ENCODE measurements around the gene C16orf54. TPM values are rescaled to one million over a fixed set of nuclear protein-coding genes. Genes with fewer than 3 reads are reported as not detected.

Gene C16orf54
- total RNA-seq, 3 donors from 2014 or later (not counting 1 experiment from before 2014, with no cell fraction given): 100.0 to 172 (median 146) TPM

DNA sequence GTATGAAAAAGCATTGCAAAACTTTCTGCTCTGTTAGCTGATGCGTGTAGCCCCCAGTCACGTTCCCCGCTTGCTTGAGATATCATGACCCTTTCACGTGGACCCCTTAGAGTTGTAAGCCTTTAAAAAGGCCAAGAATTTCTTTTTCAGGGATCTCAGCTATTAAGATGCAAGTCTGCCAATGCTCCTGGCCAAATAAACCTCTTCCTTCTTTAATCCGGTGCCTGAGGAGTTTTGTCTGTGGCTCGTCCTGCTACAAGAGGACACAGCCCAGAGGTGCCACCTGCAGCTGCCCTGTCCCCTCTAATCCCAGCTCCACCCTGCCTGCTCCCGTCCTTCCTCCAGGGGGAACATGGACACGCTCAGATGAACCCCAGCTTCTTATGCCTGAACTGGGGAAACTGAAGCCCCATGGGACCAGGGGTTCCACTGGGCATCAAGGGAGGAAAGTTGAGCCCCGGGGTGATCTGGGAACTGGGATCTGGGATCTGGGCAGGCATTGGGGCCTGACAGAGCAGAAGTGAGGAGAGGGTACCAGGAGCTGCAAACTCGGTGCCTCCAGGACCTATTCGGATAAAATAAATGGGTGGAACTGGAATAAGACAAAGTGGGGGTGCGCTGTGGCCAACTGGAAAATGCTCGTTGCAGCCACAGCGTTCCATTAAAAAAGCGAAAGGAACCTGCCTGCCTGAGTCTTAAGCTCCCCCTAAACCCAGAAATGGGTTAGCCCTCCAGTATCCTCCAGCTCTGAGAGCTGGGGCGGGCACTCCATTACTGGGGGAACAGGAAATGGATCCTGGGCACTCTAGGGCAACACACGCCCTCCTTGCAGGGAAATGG is 47.1 kb downstream of the C16orf54 start:
- no peak for DNase-seq
- Mint-ChIP-seq H3K4me3 (no peak overlapping the region), H3K27me3 (ENCODE audit: low read depth in 2 of 2) (peaks cover 0 to 3% of the 10 kb centered on the region in 2 donors), H3K27ac (peak overlapping the region in 1 of 2 donors; percentile 7), H3K9me3 (no peaks in the 10 kb centered on the region), H3K36me3 (no peaks in the 10 kb centered on the region), H3K4me1 (peaks cover 26 to 35% of the 10 kb centered on the region in 2 donors)
- 91% methylated on average over 17 of the region's 17 CpGs for WGBS (ENCODE audit: insufficient coverage)
- TF ChIP-seq, protein P1, sequence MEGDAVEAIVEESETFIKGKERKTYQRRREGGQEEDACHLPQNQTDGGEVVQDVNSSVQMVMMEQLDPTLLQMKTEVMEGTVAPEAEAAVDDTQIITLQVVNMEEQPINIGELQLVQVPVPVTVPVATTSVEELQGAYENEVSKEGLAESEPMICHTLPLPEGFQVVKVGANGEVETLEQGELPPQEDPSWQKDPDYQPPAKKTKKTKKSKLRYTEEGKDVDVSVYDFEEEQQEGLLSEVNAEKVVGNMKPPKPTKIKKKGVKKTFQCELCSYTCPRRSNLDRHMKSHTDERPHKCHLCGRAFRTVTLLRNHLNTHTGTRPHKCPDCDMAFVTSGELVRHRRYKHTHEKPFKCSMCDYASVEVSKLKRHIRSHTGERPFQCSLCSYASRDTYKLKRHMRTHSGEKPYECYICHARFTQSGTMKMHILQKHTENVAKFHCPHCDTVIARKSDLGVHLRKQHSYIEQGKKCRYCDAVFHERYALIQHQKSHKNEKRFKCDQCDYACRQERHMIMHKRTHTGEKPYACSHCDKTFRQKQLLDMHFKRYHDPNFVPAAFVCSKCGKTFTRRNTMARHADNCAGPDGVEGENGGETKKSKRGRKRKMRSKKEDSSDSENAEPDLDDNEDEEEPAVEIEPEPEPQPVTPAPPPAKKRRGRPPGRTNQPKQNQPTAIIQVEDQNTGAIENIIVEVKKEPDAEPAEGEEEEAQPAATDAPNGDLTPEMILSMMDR (IDR thresholded peaks at IDR 0.05): no peak
- ATAC-seq: no peak
- Histone ChIP-seq H3K4me3 (ENCODE audit: low read length) (no peak overlapping the region), H3K9me3 (ENCODE audit: control insufficient read depth, insufficient read depth, low read length) (no peaks in the 10 kb centered on the region), H3K4me1 (ENCODE audit: control insufficient read depth, insufficient read depth, low read length) (peaks cover 32% of the 10 kb centered on the region), H3K27ac (ENCODE audit: low read length) (no peak overlapping the region), H3K27me3 (ENCODE audit: control insufficient read depth, insufficient read depth, low read length) (no peaks in the 10 kb centered on the region), H3K36me3 (ENCODE audit: control insufficient read depth, insufficient read depth, low read length) (no peaks in the 10 kb centered on the region)
- intact Hi-C loops (cut with micrococcal nuclease): no loop called here

DNA sequence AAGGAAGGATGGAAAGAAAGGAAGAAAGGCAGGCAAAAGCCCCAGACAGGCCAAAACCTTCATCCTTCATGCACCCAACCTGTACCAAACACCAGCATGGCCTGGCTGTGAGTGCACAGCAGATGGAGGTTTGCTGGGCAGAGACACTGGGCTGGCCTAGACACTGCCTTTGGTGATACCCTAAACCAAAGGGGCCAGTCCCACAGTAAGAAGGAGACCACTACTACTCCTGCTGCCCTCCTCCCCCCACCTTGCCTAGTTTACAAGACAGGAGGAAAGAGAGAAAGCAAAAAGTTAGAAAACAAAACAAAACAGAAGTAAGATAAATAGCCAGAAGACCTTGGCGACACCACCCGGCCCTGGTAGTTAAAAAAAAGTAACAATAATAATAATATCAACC is 47.7 kb downstream of the C16orf54 start:
- Histone ChIP-seq H3K9me3 (ENCODE audit: control insufficient read depth, insufficient read depth, low read length) (no peaks in the 10 kb centered on the region), H3K36me3 (ENCODE audit: control insufficient read depth, insufficient read depth, low read length) (no peaks in the 10 kb centered on the region), H3K27me3 (ENCODE audit: control insufficient read depth, insufficient read depth, low read length) (no peaks in the 10 kb centered on the region), H3K27ac (ENCODE audit: low read length) (no peak overlapping the region), H3K4me3 (ENCODE audit: low read length) (no peak overlapping the region), H3K4me1 (ENCODE audit: control insufficient read depth, insufficient read depth, low read length) (peaks cover 26% of the 10 kb centered on the region)
- H3K9me3 Mint-ChIP-seq: no peaks in the 10 kb centered on the region
- no peak overlapping the region for H3K4me3 Mint-ChIP-seq
- no peak overlapping the region for H3K27ac Mint-ChIP-seq
- H3K27me3 Mint-ChIP-seq (ENCODE audit: low read depth in 2 of 2): peaks cover 0 to 3% of the 10 kb centered on the region in 2 donors
- TF ChIP-seq, protein P1 (IDR thresholded peaks at IDR 0.05): no peak
- DNase-seq (no peak), ATAC-seq (no peak)
- intact Hi-C loops (cut with micrococcal nuclease): no loop called here
- peaks cover 25 to 33% of the 10 kb centered on the region in 2 donors for H3K4me1 Mint-ChIP-seq
- no peaks in the 10 kb centered on the region for H3K36me3 Mint-ChIP-seq
- no CpG with 5 or more reads among the region's 2 CpGs for WGBS (ENCODE audit: insufficient coverage)

DNA sequence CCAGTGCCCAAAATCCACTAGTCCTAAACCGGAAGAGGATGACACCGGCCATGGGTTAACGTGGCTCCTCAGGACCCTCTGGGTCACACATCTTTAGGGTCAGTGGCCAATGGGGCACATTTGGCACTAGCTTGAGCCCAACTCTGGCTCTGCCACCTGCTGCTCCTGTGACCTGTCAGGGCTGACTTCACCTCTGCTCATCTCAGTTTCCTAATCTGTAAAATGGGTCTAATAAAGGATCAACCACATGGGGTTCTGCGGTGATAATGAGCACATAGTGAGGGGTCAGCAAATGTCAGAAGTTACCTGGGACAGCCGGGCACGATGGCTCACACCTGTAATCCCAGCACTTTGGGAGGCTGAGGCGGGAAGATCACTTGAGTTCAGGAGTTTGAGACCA is 48.4 kb downstream of the C16orf54 start:
- peaks cover 20% of the 10 kb centered on the region for H3K4me1 ChIP-seq (ENCODE audit: control insufficient read depth, insufficient read depth, low read length)

More for the DNA sequence above, 48.4 kb downstream of the C16orf54 start:
- WGBS (ENCODE audit: insufficient coverage): 97% methylated on average over 7 of the region's 7 CpGs
- Mint-ChIP-seq H3K4me1 (peaks cover 18 to 26% of the 10 kb centered on the region in 2 donors), H3K36me3 (no peaks in the 10 kb centered on the region), H3K27ac (no peak overlapping the region), H3K4me3 (no peak overlapping the region), H3K9me3 (no peaks in the 10 kb centered on the region), H3K27me3 (ENCODE audit: low read depth in 2 of 2) (peaks cover 0 to 3% of the 10 kb centered on the region in 2 donors)
- no peaks in the 10 kb centered on the region for H3K27me3 ChIP-seq (ENCODE audit: control insufficient read depth, insufficient read depth, low read length)
- H3K9me3 ChIP-seq (ENCODE audit: control insufficient read depth, insufficient read depth, low read length): no peaks in the 10 kb centered on the region
- H3K27ac ChIP-seq (ENCODE audit: low read length): no peak overlapping the region
- DNase-seq (no peak), ATAC-seq (no peak)
- TF ChIP-seq, protein P1 (IDR thresholded peaks at IDR 0.05): no peak
- H3K36me3 ChIP-seq (ENCODE audit: control insufficient read depth, insufficient read depth, low read length): no peaks in the 10 kb centered on the region
- H3K4me3 ChIP-seq (ENCODE audit: low read length): no peak overlapping the region
- intact Hi-C loops (cut with micrococcal nuclease): no loop called here
